ENCODE data around the gene NCOR2.

- no peak for TF ChIP-seq ESRRG (CRISPR knock-in tag; IDR thresholded peaks at IDR 0.05)
- TF ChIP-seq, protein P1, sequence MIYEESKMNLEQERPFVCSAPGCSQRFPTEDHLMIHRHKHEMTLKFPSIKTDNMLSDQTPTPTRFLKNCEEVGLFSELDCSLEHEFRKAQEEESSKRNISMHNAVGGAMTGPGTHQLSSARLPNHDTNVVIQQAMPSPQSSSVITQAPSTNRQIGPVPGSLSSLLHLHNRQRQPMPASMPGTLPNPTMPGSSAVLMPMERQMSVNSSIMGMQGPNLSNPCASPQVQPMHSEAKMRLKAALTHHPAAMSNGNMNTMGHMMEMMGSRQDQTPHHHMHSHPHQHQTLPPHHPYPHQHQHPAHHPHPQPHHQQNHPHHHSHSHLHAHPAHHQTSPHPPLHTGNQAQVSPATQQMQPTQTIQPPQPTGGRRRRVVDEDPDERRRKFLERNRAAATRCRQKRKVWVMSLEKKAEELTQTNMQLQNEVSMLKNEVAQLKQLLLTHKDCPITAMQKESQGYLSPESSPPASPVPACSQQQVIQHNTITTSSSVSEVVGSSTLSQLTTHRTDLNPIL (CRISPR knock-in tag; IDR thresholded peaks at IDR 0.05; ENCODE audit: low read depth) = no peak
- no peak for TF ChIP-seq ZC3H10 (CRISPR knock-in tag; IDR thresholded peaks at IDR 0.05)
- no peak for TF ChIP-seq BACH2 (CRISPR knock-in tag; IDR thresholded peaks at IDR 0.05; ENCODE audit: borderline replicate concordance)
- no peak for TF ChIP-seq ARNTL (CRISPR knock-in tag; IDR thresholded peaks at IDR 0.05; ENCODE audit: borderline replicate concordance, low read depth)
- TF ChIP-seq TOX (CRISPR knock-in tag; IDR thresholded peaks at IDR 0.05; ENCODE audit: borderline replicate concordance) = no peak
- no peak for TF ChIP-seq PATZ1 (CRISPR knock-in tag; IDR thresholded peaks at IDR 0.05; ENCODE audit: borderline replicate concordance)
- no peak for TF ChIP-seq CSRNP3 (CRISPR knock-in tag; IDR thresholded peaks at IDR 0.05)
- no peak for TF ChIP-seq ZFP3 (CRISPR knock-in tag; IDR thresholded peaks at IDR 0.05)
Observed at GRCh38 chr12:124543590-124544310, 23.7 kb downstream of the NCOR2 start.
